Measurements from ENCODE around the gene CDC42BPB. TPM values are rescaled to one million over a fixed set of nuclear protein-coding genes. Genes with fewer than 3 reads are reported as not detected.

CDC42BPB gene
- total RNA-seq, 4 donors from 2014 or later: 85.3 to 174 (median 101) TPM

DNA sequence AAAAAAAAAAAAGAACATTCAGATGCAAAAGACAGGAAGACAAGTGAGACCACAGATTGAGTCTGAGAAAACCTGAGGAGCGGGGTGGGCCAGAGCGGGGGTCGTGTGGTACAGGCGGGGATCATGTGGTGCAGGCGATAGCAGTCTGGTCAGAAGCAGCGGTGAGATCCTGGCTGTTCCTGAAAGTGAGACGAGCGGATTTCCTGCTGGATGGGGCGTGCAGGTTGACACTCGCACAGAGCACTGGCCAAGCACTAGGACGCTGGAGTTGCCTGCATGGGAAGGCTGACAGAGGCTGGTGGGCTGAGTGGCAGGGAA, 35.7 kb downstream of the CDC42BPB start:
- WGBS, 2 donors: 67 to 80% methylated on average over 11 of the region's 11 CpGs
- TF ChIP-seq, protein P1, sequence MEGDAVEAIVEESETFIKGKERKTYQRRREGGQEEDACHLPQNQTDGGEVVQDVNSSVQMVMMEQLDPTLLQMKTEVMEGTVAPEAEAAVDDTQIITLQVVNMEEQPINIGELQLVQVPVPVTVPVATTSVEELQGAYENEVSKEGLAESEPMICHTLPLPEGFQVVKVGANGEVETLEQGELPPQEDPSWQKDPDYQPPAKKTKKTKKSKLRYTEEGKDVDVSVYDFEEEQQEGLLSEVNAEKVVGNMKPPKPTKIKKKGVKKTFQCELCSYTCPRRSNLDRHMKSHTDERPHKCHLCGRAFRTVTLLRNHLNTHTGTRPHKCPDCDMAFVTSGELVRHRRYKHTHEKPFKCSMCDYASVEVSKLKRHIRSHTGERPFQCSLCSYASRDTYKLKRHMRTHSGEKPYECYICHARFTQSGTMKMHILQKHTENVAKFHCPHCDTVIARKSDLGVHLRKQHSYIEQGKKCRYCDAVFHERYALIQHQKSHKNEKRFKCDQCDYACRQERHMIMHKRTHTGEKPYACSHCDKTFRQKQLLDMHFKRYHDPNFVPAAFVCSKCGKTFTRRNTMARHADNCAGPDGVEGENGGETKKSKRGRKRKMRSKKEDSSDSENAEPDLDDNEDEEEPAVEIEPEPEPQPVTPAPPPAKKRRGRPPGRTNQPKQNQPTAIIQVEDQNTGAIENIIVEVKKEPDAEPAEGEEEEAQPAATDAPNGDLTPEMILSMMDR (IDR thresholded peaks at IDR 0.05): no peak
- TF ChIP-seq POLR2A (IDR thresholded peaks at IDR 0.05): no peak
- no peak overlapping the region for H3K4me3 ChIP-seq (ENCODE audit: low read depth, poor library complexity, severe bottlenecking)
- DNase-seq (ENCODE audit: low spot score in 2 of 2): no peak
- intact Hi-C loops (cut with DNase I; ENCODE audit: low total_unique reads): no loop called here

DNA sequence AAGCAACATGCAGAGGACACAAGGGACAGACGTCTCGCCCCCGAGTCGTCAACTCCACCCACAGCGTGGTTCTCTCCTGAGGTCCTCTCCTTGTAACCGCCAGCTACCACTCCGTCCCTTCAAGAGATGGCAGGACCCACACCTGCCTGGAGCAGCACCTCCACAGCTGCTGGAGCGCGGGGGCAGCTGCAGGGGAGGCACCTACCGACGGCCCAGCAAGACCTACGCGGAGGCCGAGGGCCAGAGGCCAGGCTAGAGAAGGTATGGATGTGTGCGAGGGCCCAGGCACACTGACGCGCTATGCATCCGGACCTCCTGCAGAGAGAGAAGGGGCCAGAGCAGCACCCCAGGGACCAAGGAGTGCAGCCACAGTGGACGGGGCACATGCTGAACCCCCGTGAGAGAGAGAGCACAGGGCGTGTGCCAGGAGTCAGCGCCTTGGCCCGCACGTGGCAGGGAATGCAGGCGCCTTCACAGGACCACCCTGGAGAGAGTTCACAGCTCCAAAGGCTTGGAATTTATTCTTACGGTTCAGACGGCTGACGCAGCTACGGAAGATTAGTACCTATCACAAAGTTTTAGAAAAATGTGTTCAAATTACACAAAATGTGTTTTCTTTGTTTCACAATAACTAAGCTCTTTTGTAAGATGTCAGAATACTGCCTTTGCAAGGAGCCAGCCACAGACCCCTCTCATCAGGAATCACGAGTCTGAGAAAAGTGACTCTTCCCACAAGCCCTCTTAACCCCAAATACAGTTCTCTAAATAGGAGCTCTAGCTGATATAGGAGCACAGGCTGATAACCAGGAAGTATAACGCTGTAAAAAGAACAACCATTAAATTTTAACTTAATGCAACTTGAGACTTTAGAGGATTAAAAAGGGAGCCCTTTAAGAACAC, 36.8 kb downstream of the CDC42BPB start:
- intact Hi-C loops (cut with DNase I; ENCODE audit: low total_unique reads): no loop called here
- TF ChIP-seq POLR2A (IDR thresholded peaks at IDR 0.05): no peak
- TF ChIP-seq, protein P1 (IDR thresholded peaks at IDR 0.05): no peak
- no peak for DNase-seq (ENCODE audit: low spot score in 2 of 2)
- WGBS, 2 donors: 90 to 93% methylated on average over 30 to 31 of the region's 31 CpGs
- no peak overlapping the region for H3K4me3 ChIP-seq (ENCODE audit: low read depth, poor library complexity, severe bottlenecking)

DNA sequence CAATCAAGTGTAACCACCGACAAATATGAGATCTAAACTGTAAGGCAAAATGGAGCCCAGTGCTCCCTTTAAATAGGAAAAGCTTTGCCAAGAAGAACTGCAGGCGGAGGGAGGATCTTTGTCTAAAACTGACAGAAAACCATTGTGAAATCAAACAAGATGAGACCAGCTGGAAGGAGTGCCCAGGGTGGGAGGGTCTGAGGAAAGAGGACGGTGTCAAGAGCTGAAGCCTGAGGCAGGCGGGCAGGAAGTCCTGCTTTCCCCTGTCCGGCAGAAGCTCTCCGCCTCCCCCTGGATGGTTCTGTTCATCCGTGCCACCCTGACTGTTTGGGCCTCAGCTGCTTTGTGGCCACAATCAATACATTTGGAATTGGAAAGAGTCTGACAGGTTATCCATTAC, 37.5 kb downstream of the CDC42BPB start:
- WGBS, 2 donors: 57 to 58% methylated on average over 7 of the region's 7 CpGs
- TF ChIP-seq POLR2A (IDR thresholded peaks at IDR 0.05): no peak
- TF ChIP-seq, protein P1 (IDR thresholded peaks at IDR 0.05): no peak
- no peak overlapping the region for H3K4me3 ChIP-seq (ENCODE audit: low read depth, poor library complexity, severe bottlenecking)
- peak in 1 of 2 donors; percentile 47 for DNase-seq (ENCODE audit: low spot score in 2 of 2)
- intact Hi-C loops (cut with DNase I; ENCODE audit: low total_unique reads): no loop called here

DNA sequence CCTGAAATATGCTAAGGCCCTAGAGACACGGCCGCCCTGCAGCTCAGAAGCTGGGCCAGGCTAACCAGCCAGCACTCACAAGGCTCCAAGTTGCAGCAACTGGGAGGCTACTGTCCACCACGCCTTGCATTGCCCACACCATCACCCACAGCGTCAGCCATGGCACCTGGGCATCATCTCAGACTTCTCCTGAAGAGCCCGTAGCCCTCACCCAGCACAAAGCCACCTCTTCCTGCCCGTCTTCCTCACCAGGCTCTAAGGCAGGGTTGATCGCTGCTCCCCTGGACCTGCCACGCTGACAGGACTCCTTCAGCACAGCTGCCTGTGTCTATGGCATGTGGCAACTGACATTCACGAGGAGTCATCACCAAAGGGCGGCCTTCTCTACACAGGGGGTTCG, 38.1 kb downstream of the CDC42BPB start:
- no peak for TF ChIP-seq POLR2A (IDR thresholded peaks at IDR 0.05)
- TF ChIP-seq, protein P1 (IDR thresholded peaks at IDR 0.05): no peak
- H3K4me3 ChIP-seq (ENCODE audit: low read depth, poor library complexity, severe bottlenecking): no peak overlapping the region
- WGBS, 2 donors: 94 to 97% methylated on average over 9 to 10 of the region's 11 CpGs
- no peak for DNase-seq (ENCODE audit: low spot score in 2 of 2)
- intact Hi-C loops (cut with DNase I; ENCODE audit: low total_unique reads): no loop called here

DNA sequence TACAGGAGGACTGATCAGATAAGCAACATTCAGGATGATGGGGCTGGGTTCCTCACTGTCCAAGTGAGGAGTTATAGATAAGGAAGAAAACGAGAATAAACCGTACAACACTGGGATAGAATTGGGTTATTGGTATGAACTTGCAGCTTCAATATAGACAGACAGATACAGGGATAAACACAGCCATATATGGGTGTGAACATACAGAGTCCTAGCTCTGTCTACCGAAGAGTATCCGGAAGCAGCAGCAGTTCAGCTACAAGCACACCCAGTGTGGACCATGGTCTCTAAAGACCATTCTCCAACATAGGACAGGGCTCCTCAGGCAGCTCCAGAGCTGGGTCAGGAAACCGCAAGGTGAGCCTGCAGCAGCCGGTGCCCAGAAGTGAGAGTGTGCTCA, 40.8 kb downstream of the CDC42BPB start:
- no peak for DNase-seq (ENCODE audit: low spot score in 2 of 2)
- WGBS, 2 donors: 67 to 78% methylated on average over 6 of the region's 6 CpGs
- intact Hi-C loops (cut with DNase I; ENCODE audit: low total_unique reads): no loop called here
- no peak for TF ChIP-seq POLR2A (IDR thresholded peaks at IDR 0.05)
- TF ChIP-seq, protein P1 (IDR thresholded peaks at IDR 0.05): no peak
- H3K4me3 ChIP-seq (ENCODE audit: low read depth, poor library complexity, severe bottlenecking): no peak overlapping the region

Measured in lower leg skin (tissue), 4 donors.